ENCODE data around the gene HPCAL1.

DNA sequence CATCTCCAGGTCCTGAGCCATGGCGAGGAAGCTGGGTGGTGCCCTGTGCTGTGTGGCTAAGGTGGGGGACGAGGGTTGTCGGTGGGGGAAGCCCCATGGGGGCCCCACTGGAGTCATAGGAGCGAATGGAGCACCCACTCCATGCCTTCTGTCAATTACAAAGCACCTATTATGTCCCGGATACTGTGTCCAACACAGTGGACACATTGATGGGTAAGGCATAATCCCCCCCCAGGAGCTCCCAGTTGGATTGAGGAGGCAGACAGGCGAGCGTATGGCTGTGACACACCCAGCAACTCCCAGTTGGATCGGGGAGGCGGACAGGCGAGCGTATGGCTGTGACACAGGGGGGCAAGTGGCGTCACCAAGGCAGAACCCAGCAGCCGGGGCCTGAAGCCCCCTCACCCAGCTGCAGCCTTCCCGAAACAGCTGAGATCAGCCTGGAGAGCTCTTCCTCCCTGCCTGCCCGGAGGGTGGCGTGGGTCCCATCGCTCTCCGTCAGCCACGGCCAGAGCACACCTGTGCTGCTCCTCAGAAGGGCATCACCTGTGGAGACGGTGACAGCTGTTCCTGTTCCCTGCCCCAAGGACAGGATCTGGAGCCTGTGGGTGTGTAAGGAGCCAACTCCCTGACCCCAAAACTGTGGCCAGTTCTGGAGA is 69.6 kb downstream of the HPCAL1 start:
- TF ChIP-seq, protein P1, sequence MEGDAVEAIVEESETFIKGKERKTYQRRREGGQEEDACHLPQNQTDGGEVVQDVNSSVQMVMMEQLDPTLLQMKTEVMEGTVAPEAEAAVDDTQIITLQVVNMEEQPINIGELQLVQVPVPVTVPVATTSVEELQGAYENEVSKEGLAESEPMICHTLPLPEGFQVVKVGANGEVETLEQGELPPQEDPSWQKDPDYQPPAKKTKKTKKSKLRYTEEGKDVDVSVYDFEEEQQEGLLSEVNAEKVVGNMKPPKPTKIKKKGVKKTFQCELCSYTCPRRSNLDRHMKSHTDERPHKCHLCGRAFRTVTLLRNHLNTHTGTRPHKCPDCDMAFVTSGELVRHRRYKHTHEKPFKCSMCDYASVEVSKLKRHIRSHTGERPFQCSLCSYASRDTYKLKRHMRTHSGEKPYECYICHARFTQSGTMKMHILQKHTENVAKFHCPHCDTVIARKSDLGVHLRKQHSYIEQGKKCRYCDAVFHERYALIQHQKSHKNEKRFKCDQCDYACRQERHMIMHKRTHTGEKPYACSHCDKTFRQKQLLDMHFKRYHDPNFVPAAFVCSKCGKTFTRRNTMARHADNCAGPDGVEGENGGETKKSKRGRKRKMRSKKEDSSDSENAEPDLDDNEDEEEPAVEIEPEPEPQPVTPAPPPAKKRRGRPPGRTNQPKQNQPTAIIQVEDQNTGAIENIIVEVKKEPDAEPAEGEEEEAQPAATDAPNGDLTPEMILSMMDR (conservative IDR thresholded peaks at IDR 0.05; ENCODE audit: low read length), result no peak
- no peak for TF ChIP-seq EZH2phosphoT487 (IDR thresholded peaks at IDR 0.05; ENCODE audit: borderline replicate concordance)

Measured in Loucy (cell line).